HG02973 (cell line): Measurements from ENCODE around the gene PALMD.

Source experiments
- ATAC-seq: cut with Tn5 transposase; IDR thresholded peaks from one replicate; pipeline ENCODE4 v1.9.1; 2021; ENCODE audit warnings: moderate library complexity; ENCODE audit not compliant: unreplicated experiment

The PALMD gene

GRCh38 chr1:99682291-99682751 lies 36.4 kb downstream of the PALMD start:
- no peak for ATAC-seq

GRCh38 chr1:99685516-99686180 lies 39.7 kb downstream of the PALMD start:
- ATAC-seq = peak; percentile 82

GRCh38 chr1:99691175-99691574 lies 45.3 kb downstream of the PALMD start:
- ATAC-seq = no peak

- no peak for ATAC-seq
Observed at GRCh38 chr1:99696616-99697015, 50.7 kb downstream of the PALMD start.

- ATAC-seq = no peak
Observed at GRCh38 chr1:99697580-99697979, 51.7 kb downstream of the PALMD start.

GRCh38 chr1:99700020-99700419 lies 54.1 kb downstream of the PALMD start:
- ATAC-seq = no peak

- ATAC-seq = no peak
Observed at GRCh38 chr1:99702221-99702620, 56.3 kb downstream of the PALMD start.

- ATAC-seq = no peak
Observed at GRCh38 chr1:99704356-99704816, 58.5 kb downstream of the PALMD start.

GRCh38 chr1:99705385-99705784 lies 59.5 kb downstream of the PALMD start:
- ATAC-seq = no peak

- peak; percentile 73 for ATAC-seq
Observed at GRCh38 chr1:99707535-99708142, 61.7 kb downstream of the PALMD start.

- no peak for ATAC-seq
Observed at GRCh38 chr1:99710994-99711393, 65.1 kb downstream of the PALMD start.

- no peak for ATAC-seq
Observed at GRCh38 chr1:99713006-99713405, 67.1 kb downstream of the PALMD start.

- ATAC-seq = no peak
Observed at GRCh38 chr1:99717005-99717404, 71.1 kb downstream of the PALMD start.

GRCh38 chr1:99723251-99723650 lies 77.3 kb downstream of the PALMD start:
- no peak for ATAC-seq

- no peak for ATAC-seq
Observed at GRCh38 chr1:99725996-99726395, 80.1 kb downstream of the PALMD start.

- ATAC-seq = no peak
Observed at GRCh38 chr1:99726407-99726806, 80.5 kb downstream of the PALMD start.

- no peak for ATAC-seq
Observed at GRCh38 chr1:99726818-99727217, 80.9 kb downstream of the PALMD start.

GRCh38 chr1:99727575-99728185 lies 81.8 kb downstream of the PALMD start:
- ATAC-seq = no peak

GRCh38 chr1:99728494-99729235 lies 82.8 kb downstream of the PALMD start:
- ATAC-seq = peak; percentile 76

- no peak for ATAC-seq
Observed at GRCh38 chr1:99731384-99731783, 85.5 kb downstream of the PALMD start.

GRCh38 chr1:99735852-99736251 lies 89.9 kb downstream of the PALMD start:
- ATAC-seq = no peak
